GM12801 (cell line): ENCODE data around the gene ETNK2.

Experiments
- CTCF ChIP-seq: IDR thresholded peaks from one replicate; pipeline ENCODE4 v1.5.1; 2011; ENCODE audit warnings: control low read depth; ENCODE audit not compliant: insufficient read length; ENCODE audit errors: extremely low read depth

The ETNK2 gene

GRCh38 chr1:204194771-204195170 lies 42.9 kb upstream of the ETNK2 start:
- no peak for TF ChIP-seq CTCF

GRCh38 chr1:204194080-204194479 lies 42.2 kb upstream of the ETNK2 start:
- TF ChIP-seq CTCF: no peak

- no peak for TF ChIP-seq CTCF
These were observed 40.9 kb upstream of the ETNK2 start for GRCh38 chr1:204192589-204193352.

GRCh38 chr1:204192046-204192445 lies 40.2 kb upstream of the ETNK2 start:
- no peak for TF ChIP-seq CTCF

- TF ChIP-seq CTCF: no peak
These were observed 39.6 kb upstream of the ETNK2 start for GRCh38 chr1:204191456-204191855.

- TF ChIP-seq CTCF: no peak
These were observed 38.7 kb upstream of the ETNK2 start for GRCh38 chr1:204190212-204191211.

- TF ChIP-seq CTCF: no peak
These were observed 37.3 kb upstream of the ETNK2 start for GRCh38 chr1:204188959-204189639.
